Measurements from ENCODE around the gene KANK3. TPM values are rescaled to one million over a fixed set of nuclear protein-coding genes. Genes with fewer than 3 reads are reported as not detected.

The KANK3 gene
- polyA plus RNA-seq, 1 donor (not counting 4 experiments of a cell fraction or from before 2014, with no cell fraction given), result 0.16 TPM

DNA sequence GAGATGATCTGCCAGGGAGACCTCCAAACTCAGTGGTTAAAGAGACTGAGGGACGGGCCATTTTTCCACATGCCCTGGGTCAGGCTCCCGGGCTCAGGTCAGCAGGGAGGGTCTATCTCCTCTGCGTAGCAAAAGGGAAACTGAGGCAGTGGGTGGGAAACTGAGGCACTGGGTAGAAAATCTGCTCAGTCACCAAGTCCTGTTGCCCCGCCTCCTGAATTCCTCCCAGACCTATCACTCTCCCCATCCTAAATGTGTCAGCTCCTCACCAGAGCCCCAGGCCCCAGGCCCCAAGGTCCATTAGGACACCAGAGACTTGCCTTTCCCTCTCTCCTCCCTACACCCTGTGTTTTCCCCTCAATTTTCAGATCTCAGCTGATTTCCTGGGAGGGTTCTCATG, 37.3 kb downstream of the KANK3 start:
- FAIRE-seq (no peak), DNase-seq (ENCODE audit: low read depth, low spot score) (no peak)
- no peak overlapping the region for H3K9ac ChIP-seq (ENCODE audit: control insufficient read depth, extremely low read depth, insufficient read depth, low read length)
- H3K4me1 ChIP-seq (ENCODE audit: control insufficient read depth, extremely low read depth, insufficient read depth, low read length), result peaks cover 15% of the 10 kb centered on the region
- dilution Hi-C loops (cut with MboI; ENCODE audit: extremely low pct_ligation_motif_present, low sequenced_read_pairs), result no loop called here
- H3K4me3 ChIP-seq (ENCODE audit: control insufficient read depth in 2 of 3, extremely low read depth in 1 of 3, insufficient read depth in 2 of 3, low read depth in 1 of 3, low read length in 3 of 3), result no peak overlapping the region
- H3K27ac ChIP-seq (ENCODE audit: control insufficient read depth, insufficient read depth, low read length), result no peak overlapping the region
- no peaks in the 10 kb centered on the region for H3K9me1 ChIP-seq (ENCODE audit: control insufficient read depth, extremely low read depth, insufficient read depth, low read length)
- peaks cover 6 to 13% of the 10 kb centered on the region in 2 experiments for H3K36me3 ChIP-seq (ENCODE audit: control insufficient read depth in 2 of 2, extremely low read depth in 1 of 2, insufficient read depth in 2 of 2, low read length in 2 of 2)
- no peak overlapping the region for H3K4me2 ChIP-seq (ENCODE audit: control insufficient read depth, extremely low read depth, insufficient read depth, low read depth, low read length)
- H3K79me2 ChIP-seq (ENCODE audit: control insufficient read depth, insufficient read depth, low read length), result no peaks in the 10 kb centered on the region
- no peak for TF ChIP-seq EZH2 (IDR thresholded peaks at IDR 0.05; ENCODE audit: low read length)
- TF ChIP-seq, protein P1, sequence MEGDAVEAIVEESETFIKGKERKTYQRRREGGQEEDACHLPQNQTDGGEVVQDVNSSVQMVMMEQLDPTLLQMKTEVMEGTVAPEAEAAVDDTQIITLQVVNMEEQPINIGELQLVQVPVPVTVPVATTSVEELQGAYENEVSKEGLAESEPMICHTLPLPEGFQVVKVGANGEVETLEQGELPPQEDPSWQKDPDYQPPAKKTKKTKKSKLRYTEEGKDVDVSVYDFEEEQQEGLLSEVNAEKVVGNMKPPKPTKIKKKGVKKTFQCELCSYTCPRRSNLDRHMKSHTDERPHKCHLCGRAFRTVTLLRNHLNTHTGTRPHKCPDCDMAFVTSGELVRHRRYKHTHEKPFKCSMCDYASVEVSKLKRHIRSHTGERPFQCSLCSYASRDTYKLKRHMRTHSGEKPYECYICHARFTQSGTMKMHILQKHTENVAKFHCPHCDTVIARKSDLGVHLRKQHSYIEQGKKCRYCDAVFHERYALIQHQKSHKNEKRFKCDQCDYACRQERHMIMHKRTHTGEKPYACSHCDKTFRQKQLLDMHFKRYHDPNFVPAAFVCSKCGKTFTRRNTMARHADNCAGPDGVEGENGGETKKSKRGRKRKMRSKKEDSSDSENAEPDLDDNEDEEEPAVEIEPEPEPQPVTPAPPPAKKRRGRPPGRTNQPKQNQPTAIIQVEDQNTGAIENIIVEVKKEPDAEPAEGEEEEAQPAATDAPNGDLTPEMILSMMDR (optimal IDR thresholded peaks at IDR 0.05 in 1 of 3, IDR thresholded peaks at IDR 0.05 in 1 of 3, conservative IDR thresholded peaks at IDR 0.05 in 1 of 3; ENCODE audit: extremely low read depth in 1 of 3, insufficient read depth in 2 of 3, low read length in 3 of 3), result no peak
- H3K27me3 ChIP-seq (ENCODE audit: control insufficient read depth, extremely low read depth, insufficient read depth, low read length), result no peaks in the 10 kb centered on the region
- no peaks in the 10 kb centered on the region for H3K9me3 ChIP-seq (ENCODE audit: control insufficient read depth, low read depth, low read length)
- H2AFZ ChIP-seq (ENCODE audit: control insufficient read depth, low read length), result no peak overlapping the region
- no peaks in the 10 kb centered on the region for H4K20me1 ChIP-seq (ENCODE audit: control insufficient read depth, extremely low read depth, insufficient read depth, low read length)

DNA sequence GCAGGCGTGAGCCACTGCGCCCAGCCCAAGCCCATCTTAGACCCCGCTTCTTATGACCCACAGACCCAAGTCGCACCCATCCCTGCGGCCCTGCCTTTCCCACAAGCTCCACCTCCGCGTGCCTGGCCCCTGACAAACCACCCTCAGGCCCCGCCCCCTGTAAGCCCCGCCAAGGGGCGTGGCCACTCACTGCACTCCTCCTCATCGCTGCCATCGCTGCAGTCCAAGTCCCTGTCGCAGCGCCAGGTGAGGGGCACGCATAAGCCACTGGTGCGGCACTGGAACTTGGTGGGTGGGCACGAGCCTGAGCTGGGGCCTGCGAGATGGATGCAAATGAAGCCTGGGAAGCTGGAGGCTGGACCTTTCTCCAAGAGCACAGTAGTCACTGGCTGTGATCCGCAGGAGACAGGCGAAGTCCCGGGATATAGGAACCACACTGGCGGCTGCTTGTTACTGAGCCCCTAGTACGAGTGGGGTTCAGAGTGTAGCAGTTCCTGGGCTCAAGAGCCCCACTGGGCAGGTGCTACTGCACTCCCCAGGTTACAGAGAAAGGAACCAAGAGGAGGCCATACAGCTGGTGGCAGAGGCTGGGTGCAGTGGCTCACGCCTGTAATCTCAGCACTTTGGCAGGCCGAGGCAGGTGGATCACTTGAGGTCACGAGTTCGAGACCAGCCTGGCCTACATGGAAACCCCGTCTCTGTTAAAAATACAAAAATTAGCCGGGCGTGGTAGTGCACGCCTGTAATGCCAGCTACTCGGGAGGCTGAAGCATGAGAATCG, 38.0 kb downstream of the KANK3 start:
- H3K27ac ChIP-seq (ENCODE audit: control insufficient read depth, insufficient read depth, low read length), result no peak overlapping the region
- H3K79me2 ChIP-seq (ENCODE audit: control insufficient read depth, insufficient read depth, low read length), result no peaks in the 10 kb centered on the region
- no peaks in the 10 kb centered on the region for H3K9me1 ChIP-seq (ENCODE audit: control insufficient read depth, extremely low read depth, insufficient read depth, low read length)
- TF ChIP-seq, protein P1 (optimal IDR thresholded peaks at IDR 0.05 in 1 of 3, IDR thresholded peaks at IDR 0.05 in 1 of 3, conservative IDR thresholded peaks at IDR 0.05 in 1 of 3; ENCODE audit: extremely low read depth in 1 of 3, insufficient read depth in 2 of 3, low read length in 3 of 3), result no peak
- TF ChIP-seq EZH2 (IDR thresholded peaks at IDR 0.05; ENCODE audit: low read length), result no peak
- H3K4me3 ChIP-seq (ENCODE audit: control insufficient read depth in 2 of 3, extremely low read depth in 1 of 3, insufficient read depth in 2 of 3, low read depth in 1 of 3, low read length in 3 of 3), result no peak overlapping the region
- H2AFZ ChIP-seq (ENCODE audit: control insufficient read depth, low read length), result no peak overlapping the region
- H4K20me1 ChIP-seq (ENCODE audit: control insufficient read depth, extremely low read depth, insufficient read depth, low read length), result no peaks in the 10 kb centered on the region
- no peaks in the 10 kb centered on the region for H3K9me3 ChIP-seq (ENCODE audit: control insufficient read depth, low read depth, low read length)
- H3K4me2 ChIP-seq (ENCODE audit: control insufficient read depth, extremely low read depth, insufficient read depth, low read depth, low read length), result no peak overlapping the region
- H3K27me3 ChIP-seq (ENCODE audit: control insufficient read depth, extremely low read depth, insufficient read depth, low read length), result no peaks in the 10 kb centered on the region
- dilution Hi-C loops (cut with MboI; ENCODE audit: extremely low pct_ligation_motif_present, low sequenced_read_pairs), result no loop called here
- H3K4me1 ChIP-seq (ENCODE audit: control insufficient read depth, extremely low read depth, insufficient read depth, low read length), result peaks cover 15% of the 10 kb centered on the region
- peaks cover 4 to 9% of the 10 kb centered on the region in 2 experiments for H3K36me3 ChIP-seq (ENCODE audit: control insufficient read depth in 2 of 2, extremely low read depth in 1 of 2, insufficient read depth in 2 of 2, low read length in 2 of 2)
- H3K9ac ChIP-seq (ENCODE audit: control insufficient read depth, extremely low read depth, insufficient read depth, low read length), result no peak overlapping the region
- no peak for DNase-seq (ENCODE audit: low read depth, low spot score)
- no peak for FAIRE-seq

Data from keratinocyte (primary cell).